GM18870 (cell line): ENCODE results near the gene NFKB1.
"Not testable (repeated sequence)": the region's sequence is repeated elsewhere in the genome, so short reads cannot be mapped to it uniquely, and the experiment has no call there.

Experiments
- ATAC-seq: cut with Tn5 transposase; IDR thresholded peaks from one replicate; pipeline ENCODE4 v1.9.1; 2021; ENCODE audit warnings: moderate library complexity; ENCODE audit not compliant: unreplicated experiment

Gene NFKB1

DNA sequence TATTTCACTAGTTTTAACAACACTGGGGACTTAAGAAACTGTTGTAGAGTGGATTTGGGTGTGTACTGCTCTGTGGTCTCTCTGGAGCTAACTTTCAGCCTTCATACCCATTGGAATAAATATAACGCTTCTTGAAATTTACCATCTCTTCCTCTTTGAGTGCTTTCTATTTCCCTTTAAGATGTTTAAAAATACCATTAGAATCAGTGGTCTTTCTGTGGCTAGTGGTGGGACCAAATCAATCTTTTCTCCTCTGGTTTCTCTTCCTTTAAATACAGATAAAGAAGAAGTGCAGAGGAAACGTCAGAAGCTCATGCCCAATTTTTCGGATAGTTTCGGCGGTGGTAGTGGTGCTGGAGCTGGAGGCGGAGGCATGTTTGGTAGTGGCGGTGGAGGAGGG lies 92.0 kb downstream of the NFKB1 start:
- ATAC-seq = no peak

DNA sequence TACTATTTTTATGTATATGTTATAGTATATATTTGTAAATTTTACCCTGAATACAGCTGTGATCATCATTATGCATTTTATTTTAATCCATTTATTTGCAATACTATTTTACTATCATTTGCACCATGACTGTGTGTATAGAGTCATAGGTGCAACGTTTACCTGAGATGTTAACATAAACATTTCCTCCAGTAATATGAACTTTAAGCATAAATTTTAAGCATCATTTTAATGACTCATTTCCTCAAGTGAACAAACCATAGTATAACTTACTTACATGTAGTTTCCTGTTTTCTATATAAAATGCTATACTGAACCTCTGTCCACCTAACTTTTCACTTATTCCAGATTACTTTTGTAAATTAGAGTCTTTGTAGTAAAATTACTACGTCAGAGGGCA lies 92.8 kb downstream of the NFKB1 start:
- no peak for ATAC-seq

DNA sequence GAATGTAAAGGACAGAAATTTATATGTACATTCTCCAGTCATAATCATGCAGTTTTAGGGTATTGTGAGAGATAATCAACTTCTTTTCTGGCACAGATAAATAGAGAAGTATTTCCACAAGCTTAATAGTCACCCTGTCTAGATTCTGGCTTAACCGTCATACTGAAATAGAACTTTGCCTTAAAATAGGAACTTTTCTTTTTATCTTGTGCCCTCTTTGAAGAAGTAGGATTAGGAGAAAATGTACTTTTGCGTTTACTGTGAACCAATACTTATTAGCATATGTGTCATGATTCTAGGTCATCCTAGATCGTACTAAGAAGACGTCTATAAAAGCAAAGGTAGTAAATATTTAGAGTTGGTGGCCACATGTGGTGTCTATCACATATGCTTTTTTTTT lies 95.4 kb downstream of the NFKB1 start:
- no peak for ATAC-seq

DNA sequence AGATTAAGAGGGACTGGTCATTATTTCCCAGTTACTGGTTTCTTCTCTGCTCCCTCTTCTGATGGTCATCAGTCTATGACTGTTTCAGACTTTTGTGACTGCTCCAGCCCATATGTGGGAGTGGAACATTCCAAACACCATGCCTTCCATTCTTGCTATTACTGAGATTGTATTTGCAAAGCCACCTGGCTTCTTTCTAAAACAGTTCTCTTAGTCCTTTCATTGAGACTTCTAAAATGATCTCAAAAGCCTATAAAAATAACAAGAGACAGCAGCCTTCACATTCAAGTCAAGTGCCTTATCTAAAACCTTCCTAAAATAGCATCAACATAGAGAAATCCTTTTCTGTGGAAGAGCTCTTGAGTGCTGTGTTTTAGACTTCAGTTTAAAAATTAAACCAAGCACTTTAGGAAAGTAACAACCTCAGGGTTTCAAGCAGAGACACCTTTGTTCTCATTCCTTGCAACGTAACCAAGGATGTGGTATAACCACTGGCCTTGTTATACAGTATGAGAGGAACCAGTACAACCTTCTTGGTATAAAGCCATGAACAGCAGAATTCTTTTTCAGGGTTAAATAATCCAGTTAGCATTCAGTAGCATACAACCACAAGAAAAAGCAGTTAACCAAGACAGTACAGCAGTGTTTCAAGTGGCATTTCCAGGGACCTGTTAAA lies 97.1 kb downstream of the NFKB1 start:
- ATAC-seq = peak; percentile 75

DNA sequence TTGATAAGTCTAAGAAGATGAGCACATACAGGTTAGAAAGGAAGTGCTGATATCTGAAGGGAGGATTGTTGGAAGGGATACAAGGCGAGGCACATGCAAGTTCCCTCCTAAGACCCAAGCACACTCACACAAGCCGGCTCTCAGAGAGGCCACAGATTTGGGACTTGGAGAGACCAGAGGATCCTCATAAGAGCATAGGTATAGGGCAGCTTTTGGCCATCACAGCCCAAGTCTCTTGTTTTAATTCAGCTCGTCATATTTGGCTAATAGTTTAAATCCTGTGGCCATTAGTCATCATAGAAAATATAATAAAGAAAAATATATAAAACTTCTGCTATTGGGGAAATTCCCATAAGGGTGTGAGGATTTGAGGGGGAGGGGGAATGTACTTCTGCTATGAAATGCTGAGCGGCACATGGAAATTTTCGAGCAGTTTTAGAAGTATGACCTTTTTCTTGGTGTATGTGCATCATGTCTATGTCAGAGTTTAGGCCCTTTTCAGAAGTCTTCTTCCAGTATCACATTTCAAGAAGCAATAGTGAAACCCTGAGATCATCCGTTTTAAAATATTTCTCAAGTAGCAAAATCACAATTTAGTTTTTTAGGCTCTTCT lies 97.7 kb downstream of the NFKB1 start:
- ATAC-seq = peak; percentile 41

DNA sequence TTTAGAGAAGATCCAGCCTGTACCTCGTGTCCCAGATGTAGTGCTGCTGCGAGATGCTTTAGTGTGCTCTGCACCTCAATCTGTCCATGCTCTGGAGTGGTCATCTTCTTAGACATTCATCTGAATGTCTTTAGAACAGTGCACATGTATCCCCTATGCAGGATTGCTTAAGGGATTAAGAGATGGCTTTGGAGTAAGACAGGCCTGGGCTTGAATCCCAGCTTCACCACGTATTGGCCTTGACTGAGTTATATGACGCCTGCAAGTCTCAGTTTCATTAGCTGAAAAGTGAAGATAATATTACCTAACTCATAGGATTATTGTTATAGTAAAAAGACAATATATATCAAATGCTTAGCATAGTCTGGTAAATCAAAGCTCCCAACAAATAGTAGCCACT lies 98.3 kb downstream of the NFKB1 start:
- no peak for ATAC-seq

DNA sequence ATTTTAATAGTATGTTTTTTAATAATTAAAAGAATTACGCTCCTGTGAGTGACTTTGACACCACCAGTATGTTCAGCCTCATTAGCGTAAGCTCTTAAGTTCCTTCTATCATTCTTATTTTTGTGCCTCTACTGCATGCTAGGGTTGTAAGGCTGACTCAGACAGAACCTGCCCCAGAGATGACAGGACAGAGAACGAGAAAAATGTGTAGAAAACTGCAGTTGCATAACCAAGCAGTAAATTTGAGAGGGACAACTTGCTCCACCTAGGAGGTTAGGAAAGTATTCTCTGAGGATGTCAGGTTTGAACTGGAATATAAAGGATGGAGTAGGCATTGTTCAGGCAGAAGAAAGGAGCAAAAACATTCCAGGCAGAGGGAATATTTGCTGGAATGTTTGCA lies 98.7 kb downstream of the NFKB1 start:
- ATAC-seq = no peak

DNA sequence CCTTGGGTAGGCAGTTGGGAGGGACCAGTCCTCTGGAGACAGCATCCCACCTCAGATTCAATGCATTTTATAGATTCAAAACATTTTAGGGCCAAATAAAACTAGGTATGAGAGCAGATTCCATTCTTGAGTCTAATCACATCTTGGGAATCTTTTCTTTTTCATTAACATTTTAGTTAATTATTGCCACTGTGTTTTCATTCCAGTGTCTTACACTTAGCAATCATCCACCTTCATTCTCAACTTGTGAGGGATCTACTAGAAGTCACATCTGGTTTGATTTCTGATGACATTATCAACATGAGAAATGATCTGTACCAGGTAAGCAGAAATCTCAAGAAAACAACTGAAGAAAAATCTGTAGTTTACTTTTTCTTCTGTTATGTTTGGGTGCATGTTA lies 99.5 kb downstream of the NFKB1 start:
- no peak for ATAC-seq

DNA sequence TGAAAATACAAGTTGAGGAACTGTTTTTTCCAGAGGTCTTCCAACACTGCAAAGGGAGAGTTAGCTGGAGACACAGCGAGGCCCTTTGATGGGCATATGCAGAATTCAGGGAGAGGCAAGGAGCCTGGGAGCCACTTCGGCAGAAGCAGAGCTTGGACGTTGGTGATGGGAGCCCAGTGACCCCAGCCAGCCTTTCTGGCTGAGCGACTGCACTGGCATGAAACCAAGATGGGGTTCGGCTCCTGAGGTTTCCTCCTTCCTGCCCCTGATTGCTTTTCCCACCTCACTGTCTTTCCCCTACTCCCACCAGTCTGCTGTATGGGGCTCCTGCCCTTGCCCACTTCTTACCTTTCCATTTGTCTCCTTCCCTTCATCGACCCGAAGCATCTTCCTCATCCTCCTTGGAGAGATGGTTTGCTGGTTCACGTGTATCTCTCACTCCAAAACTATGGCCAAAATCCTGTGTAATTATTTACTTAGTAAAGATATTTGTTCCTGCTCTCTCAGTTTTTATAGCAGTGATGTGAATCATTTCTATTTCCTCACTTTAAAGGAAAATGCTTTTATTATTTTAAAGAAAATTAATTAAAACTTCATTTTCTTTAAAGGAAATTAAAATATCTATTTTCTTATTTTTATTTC lies 100.5 kb downstream of the NFKB1 start:
- no peak for ATAC-seq

DNA sequence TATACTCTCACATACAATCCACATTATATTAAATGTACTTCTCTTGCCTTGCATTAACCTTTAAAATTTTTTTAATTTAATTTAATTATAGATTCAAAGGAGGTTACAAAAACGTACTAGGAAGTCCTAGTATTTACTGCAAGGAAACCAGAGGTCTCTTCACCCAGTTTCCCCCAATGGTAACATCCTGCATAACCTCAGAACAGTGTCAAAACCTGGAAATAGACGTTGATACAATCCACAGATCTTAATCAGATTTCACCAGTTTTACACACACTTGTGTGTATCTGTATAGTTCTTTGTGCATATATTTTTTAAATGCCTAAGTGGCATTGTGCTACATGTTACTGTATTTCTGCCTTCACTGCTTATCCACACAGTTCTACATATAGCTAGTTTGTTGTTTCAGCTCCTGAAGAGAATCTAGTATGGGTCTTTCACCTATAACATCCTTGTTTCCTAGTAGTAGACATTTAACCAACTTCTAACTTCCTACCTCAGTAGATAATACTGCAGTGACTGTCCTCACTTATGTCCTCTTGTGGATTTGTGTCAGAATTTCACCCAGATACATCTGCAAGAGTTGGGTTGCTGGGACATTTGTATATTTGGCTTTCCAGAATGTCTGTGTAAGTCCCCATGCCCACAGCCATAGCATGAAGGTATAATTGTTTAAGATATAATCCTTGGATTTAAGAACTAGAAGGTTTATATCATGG lies 103.2 kb downstream of the NFKB1 start:
- no peak for ATAC-seq

DNA sequence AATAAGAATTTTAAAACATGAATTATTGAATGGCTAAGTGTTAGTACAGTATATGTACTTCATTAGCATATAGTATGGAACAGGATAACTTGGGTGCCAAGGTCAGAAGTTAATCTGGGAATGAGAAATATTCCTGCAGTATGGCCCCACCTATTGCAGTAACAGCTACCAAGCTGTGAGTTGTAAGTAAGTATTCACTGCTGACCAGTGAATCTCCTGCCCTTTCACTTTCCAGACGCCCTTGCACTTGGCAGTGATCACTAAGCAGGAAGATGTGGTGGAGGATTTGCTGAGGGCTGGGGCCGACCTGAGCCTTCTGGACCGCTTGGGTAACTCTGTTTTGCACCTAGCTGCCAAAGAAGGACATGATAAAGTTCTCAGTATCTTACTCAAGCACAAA lies 105.1 kb downstream of the NFKB1 start:
- ATAC-seq = no peak

DNA sequence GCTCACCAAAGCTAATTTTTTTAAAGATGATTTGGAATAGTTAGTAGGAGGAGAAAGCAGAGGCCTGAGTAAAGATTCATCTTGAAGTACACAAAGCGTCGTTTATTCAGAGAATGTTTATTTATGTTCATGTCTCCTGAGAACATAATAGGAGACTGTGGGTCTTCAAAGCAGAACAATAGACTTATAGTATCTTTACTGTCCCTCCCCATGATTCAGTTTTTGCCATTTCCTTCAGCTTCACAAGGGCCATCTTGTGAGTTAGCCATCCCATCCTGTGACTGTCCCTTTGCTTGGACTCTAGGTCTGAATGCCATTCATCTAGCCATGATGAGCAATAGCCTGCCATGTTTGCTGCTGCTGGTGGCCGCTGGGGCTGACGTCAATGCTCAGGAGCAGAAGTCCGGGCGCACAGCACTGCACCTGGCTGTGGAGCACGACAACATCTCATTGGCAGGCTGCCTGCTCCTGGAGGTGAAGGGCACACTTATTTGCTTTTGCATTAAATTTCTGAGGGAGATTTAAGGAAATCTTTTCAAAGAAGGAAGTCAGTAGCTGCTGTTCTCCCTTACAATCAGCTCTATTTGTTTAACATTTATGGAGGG lies 105.8 kb downstream of the NFKB1 start:
- ATAC-seq = no peak

DNA sequence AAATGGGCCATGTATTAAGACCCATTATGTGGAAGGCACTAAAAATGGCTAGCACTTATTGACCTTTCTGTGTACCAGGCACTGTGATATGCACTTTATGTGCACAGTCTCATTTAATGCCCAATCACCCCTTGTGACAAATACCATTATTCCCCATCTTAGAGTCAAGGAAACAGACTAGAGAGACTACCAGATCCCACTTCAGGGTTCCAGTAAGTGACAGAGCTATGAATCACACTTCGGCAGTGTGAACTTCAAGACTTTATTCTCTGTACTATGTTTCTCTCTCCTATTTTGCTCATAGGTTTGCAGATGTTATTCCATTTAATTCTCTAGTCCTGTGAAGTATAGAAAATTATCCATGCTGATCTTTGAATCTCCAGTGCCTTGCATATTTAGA lies 107.0 kb downstream of the NFKB1 start:
- no peak for ATAC-seq

DNA sequence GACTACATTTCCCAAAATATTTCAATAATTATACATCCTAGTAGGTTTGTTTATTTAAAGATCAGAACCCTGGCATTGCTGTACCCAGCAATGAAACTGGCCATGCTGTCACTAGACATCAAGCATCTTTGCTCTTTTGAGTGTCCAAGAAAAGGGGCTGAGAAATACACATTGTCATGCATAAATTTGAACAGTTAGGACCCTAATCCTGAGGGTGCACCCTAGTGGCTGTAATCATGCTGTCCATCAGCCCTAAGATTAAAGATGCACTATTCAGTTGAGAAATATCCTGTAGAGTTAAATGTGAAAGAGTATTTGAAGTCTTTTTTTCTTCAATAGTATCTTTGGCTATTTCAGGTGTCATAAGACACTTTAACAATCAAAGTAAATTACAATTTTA lies 108.8 kb downstream of the NFKB1 start:
- ATAC-seq = no peak

DNA sequence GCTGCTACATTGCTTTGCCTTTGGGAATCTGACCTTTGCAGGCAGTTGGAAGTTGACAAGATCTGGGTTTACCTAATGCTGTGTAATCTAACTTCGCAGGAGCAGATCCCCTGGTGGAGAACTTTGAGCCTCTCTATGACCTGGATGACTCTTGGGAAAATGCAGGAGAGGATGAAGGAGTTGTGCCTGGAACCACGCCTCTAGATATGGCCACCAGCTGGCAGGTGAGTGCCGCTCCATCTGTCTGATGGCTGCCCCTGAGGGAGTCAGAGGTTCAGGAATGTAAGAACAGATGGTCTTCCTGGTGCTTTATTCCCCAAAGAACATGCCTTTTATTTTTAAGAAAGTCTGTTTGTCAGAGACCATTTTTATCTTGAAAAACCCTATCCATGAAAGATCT lies 109.3 kb downstream of the NFKB1 start:
- no peak for ATAC-seq

DNA sequence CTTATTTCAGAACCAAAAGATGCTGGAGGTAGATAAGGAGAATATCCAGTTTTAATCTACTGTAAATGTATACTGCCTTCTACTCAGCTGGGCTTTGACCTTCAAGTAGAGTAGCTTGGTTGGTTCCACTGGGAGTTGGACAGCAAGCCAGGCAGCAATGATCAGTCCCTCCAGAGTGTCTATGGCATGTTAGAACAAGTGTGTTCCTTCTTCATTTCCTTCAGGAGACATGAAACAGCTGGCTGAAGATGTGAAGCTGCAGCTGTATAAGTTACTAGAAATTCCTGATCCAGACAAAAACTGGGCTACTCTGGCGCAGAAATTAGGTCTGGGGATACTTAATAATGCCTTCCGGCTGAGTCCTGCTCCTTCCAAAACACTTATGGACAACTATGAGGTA lies 111.1 kb downstream of the NFKB1 start:
- ATAC-seq = no peak

DNA sequence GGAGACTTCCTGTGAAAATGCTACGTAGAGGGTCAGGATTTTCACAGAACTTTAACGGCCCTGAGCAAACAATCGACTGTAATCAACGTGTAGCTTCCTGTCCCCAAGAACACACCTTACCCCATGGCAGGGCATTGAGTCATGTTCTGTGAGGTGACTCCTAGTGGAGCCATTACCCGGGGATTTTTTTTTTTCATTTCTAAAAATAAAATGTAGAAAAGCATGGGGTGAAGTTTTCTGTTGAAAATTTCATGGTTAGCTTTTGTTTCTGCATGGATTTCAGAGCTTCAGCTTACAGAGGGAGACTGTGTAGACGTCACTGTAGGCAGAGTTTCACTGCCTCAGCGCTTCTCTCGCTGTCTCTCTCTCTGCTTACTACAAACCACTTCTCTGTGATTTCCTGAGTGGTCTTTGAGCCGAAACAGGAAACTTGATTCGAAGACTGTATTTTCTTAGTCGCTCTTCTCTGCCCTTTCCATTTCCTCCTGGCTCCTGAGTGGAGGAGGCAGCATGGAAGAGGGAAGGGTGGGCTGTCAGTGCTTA lies 111.7 kb downstream of the NFKB1 start:
- ATAC-seq = no peak

DNA sequence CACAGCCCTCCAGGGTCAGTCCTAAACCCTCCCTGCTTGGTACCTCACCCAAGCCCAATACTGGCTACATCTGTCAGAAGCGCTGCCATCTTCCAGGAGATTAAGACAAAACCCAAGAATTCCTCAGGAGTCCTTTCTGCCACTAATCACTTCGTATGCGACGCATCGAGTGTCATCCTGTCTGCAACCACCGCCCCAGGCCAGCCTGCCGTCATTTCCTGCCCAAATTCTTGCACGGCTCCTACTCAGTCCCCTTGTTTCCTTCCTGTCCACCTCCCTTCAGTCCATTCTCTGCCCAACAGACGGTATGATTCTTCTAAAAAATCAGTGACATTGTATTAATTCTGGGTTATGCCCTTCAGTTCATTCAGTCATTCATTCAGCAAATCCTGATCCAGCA lies 113.6 kb downstream of the NFKB1 start:
- ATAC-seq = no peak

DNA sequence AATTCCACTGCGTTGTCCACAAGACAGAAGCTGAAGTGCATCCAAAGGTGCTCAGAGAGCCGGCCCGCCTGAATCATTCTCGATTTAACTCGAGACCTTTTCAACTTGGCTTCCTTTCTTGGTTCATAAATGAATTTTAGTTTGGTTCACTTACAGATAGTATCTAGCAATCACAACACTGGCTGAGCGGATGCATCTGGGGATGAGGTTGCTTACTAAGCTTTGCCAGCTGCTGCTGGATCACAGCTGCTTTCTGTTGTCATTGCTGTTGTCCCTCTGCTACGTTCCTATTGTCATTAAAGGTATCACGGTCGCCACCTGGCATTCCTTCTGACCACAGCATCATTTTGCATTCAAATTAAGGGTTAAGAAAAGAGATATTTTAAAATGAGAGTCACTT lies 115.5 kb downstream of the NFKB1 start:
- ATAC-seq = no peak

DNA sequence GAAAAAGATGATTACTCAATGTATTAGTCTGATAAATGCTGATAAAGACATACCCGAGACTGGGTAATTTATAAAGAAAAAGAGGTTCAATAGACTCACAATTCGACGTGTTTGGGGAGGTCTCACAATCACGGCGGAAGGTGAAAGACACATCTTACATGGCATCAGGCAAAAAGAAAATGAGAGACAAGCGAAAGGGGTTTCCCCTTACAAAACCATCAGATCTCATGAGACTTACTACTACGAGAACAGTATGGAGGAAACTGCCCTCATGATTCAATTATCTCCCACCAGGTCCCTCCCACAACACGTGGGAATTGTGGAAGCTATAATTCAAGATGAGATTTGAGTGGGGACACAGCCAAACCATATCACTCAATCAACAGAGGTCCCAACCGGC lies 117.9 kb downstream of the NFKB1 start:
- ATAC-seq = not testable (repeated sequence)
